Measurements from ENCODE around the gene MPP3. TPM values are rescaled to one million over a fixed set of nuclear protein-coding genes. Genes with fewer than 3 reads are reported as not detected.

MPP3 gene
- total and polyA plus RNA-seq, 2 donors (not counting 1 experiment from before 2014, with no cell fraction given) = 0.16 TPM; not detected in 1

- Histone ChIP-seq H3K4me2 (replicated peaks; ENCODE audit: low read depth, low read length, poor library complexity, severe bottlenecking) (no peak overlapping the region), H3K27ac (ENCODE audit: low read length in 2 of 2) (no peak overlapping the region), H4K20me1 (ENCODE audit: control insufficient read depth, insufficient read depth, low read length, poor library complexity, severe bottlenecking) (no peaks in the 10 kb centered on the region), H3K4me3 (ENCODE audit: control extremely low read depth in 1 of 5, extremely low read depth in 1 of 5, insufficient read depth in 1 of 5, low read depth in 2 of 5, low read length in 4 of 5) (no peak overlapping the region), H3K36me3 (replicated peaks in 1 of 2; ENCODE audit: control extremely low read depth in 1 of 2, control insufficient read depth in 1 of 2, extremely low read depth in 1 of 2, insufficient read depth in 2 of 2, low read length in 1 of 2) (no peaks in the 10 kb centered on the region), H3K9ac (ENCODE audit: low read length) (no peak overlapping the region), H3K4me1 (ENCODE audit: control insufficient read depth in 2 of 2, insufficient read depth in 2 of 2, low read length in 2 of 2) (peaks cover 0 to 5% of the 10 kb centered on the region in 2 donors), H3K79me2 (ENCODE audit: control insufficient read depth, insufficient read depth, low read length) (no peaks in the 10 kb centered on the region), H3K9me3 (ENCODE audit: control extremely low read depth in 1 of 3, control insufficient read depth in 2 of 3, insufficient read depth in 1 of 3, low read length in 2 of 3) (no peaks in the 10 kb centered on the region), H2AFZ (ENCODE audit: insufficient read depth, low read depth, low read length, poor library complexity, severe bottlenecking) (no peak overlapping the region), H3K27me3 (replicated peaks in 1 of 4; ENCODE audit: control extremely low read depth in 1 of 4, control insufficient read depth in 3 of 4, insufficient read depth in 4 of 4, low read length in 3 of 4) (peaks cover 0 to 33% (median 9%) of the 10 kb centered on the region in 4 experiments)
- no peak overlapping the region for H3K4me3 Mint-ChIP-seq
- ATAC-seq (ENCODE audit: low read depth) = no peak
- peaks cover 52% of the 10 kb centered on the region for H3K27me3 Mint-ChIP-seq
- WGBS (ENCODE audit: insufficient coverage) = 100% methylated on average over 1 of the region's 6 CpGs
- TF ChIP-seq, protein P1, sequence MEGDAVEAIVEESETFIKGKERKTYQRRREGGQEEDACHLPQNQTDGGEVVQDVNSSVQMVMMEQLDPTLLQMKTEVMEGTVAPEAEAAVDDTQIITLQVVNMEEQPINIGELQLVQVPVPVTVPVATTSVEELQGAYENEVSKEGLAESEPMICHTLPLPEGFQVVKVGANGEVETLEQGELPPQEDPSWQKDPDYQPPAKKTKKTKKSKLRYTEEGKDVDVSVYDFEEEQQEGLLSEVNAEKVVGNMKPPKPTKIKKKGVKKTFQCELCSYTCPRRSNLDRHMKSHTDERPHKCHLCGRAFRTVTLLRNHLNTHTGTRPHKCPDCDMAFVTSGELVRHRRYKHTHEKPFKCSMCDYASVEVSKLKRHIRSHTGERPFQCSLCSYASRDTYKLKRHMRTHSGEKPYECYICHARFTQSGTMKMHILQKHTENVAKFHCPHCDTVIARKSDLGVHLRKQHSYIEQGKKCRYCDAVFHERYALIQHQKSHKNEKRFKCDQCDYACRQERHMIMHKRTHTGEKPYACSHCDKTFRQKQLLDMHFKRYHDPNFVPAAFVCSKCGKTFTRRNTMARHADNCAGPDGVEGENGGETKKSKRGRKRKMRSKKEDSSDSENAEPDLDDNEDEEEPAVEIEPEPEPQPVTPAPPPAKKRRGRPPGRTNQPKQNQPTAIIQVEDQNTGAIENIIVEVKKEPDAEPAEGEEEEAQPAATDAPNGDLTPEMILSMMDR (IDR thresholded peaks at IDR 0.05) = no peak
- no peak for TF ChIP-seq EZH2 (IDR thresholded peaks at IDR 0.05; ENCODE audit: borderline replicate concordance, insufficient read depth, low read depth, low read length, poor library complexity, severe bottlenecking)
- ChIA-PET CTCF (interaction anchor here (2.0 to 16.1 kb wide), 3 partner anchors 10 to 180 kb away, joined by 6 to 524 read pairs (median 19); no protein-coding TSS in a partner anchor), POLR2A (no interaction called here)
- no peaks in the 10 kb centered on the region for H3K4me1 Mint-ChIP-seq
- no peak overlapping the region for H3K27ac Mint-ChIP-seq
- no peak for DNase-seq
- no peaks in the 10 kb centered on the region for H3K9me3 Mint-ChIP-seq (ENCODE audit: insufficient read depth)
- intact Hi-C loops (cut with micrococcal nuclease) = no loop called here
Measured at GRCh38 chr17:43756201-43756600, 76.7 kb downstream of the MPP3 start.

DNA sequence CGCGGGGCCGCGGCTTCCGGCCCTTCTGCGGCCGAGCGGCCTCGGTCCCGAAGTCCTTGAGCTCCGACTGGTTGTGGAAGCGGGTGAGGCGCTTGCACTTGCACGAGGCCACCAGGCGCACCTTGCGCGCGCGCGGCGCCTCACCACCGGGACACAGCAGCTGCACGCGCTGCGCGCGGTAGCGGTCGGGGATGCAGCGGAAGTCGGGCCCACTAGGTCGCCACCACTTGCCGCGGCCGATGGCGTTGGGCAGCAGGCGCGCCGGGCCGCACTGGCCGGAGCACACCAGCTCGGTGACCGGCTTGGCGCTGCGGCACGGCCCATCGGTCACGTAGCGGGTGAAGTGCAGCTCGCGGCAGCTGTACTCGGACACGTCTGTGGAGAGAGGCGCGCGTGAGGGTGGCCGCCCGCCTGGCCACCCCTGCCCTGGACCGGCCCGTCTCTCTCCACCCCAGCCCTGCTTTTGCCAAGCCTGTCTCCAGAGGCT is 77.5 kb downstream of the MPP3 start:
- Histone ChIP-seq H3K4me2 (replicated peaks; ENCODE audit: low read depth, low read length, poor library complexity, severe bottlenecking) (peak overlapping the region; percentile 35), H3K27ac (ENCODE audit: low read length in 2 of 2) (no peak overlapping the region), H3K9ac (ENCODE audit: low read length) (no peak overlapping the region), H3K9me3 (ENCODE audit: control extremely low read depth in 1 of 3, control insufficient read depth in 2 of 3, insufficient read depth in 1 of 3, low read length in 2 of 3) (no peaks in the 10 kb centered on the region), H2AFZ (ENCODE audit: insufficient read depth, low read depth, low read length, poor library complexity, severe bottlenecking) (peak overlapping the region; percentile 16), H3K4me1 (ENCODE audit: control insufficient read depth in 2 of 2, insufficient read depth in 2 of 2, low read length in 2 of 2) (peaks cover 0 to 5% of the 10 kb centered on the region in 2 donors), H3K27me3 (replicated peaks in 1 of 4; ENCODE audit: control extremely low read depth in 1 of 4, control insufficient read depth in 3 of 4, insufficient read depth in 4 of 4, low read length in 3 of 4) (peaks cover 0 to 38% (median 9%) of the 10 kb centered on the region in 4 experiments), H3K4me3 (ENCODE audit: control extremely low read depth in 1 of 5, extremely low read depth in 1 of 5, insufficient read depth in 1 of 5, low read depth in 2 of 5, low read length in 4 of 5) (no peak overlapping the region), H4K20me1 (ENCODE audit: control insufficient read depth, insufficient read depth, low read length, poor library complexity, severe bottlenecking) (no peaks in the 10 kb centered on the region), H3K36me3 (replicated peaks in 1 of 2; ENCODE audit: control extremely low read depth in 1 of 2, control insufficient read depth in 1 of 2, extremely low read depth in 1 of 2, insufficient read depth in 2 of 2, low read length in 1 of 2) (no peaks in the 10 kb centered on the region), H3K79me2 (ENCODE audit: control insufficient read depth, insufficient read depth, low read length) (no peaks in the 10 kb centered on the region)
- Mint-ChIP-seq H3K9me3 (ENCODE audit: insufficient read depth) (no peaks in the 10 kb centered on the region), H3K4me1 (no peaks in the 10 kb centered on the region), H3K4me3 (no peak overlapping the region), H3K27ac (no peak overlapping the region), H3K27me3 (peaks cover 55% of the 10 kb centered on the region)
- TF ChIP-seq, protein P1 (IDR thresholded peaks at IDR 0.05) = no peak
- no peak for TF ChIP-seq EZH2 (IDR thresholded peaks at IDR 0.05; ENCODE audit: borderline replicate concordance, insufficient read depth, low read depth, low read length, poor library complexity, severe bottlenecking)
- POLR2A ChIA-PET = no interaction called here
- 11% methylated on average over 60 of the region's 60 CpGs for WGBS (ENCODE audit: insufficient coverage)
- ATAC-seq (ENCODE audit: low read depth) (no peak), DNase-seq (peak; percentile 23)
- CTCF ChIA-PET = interaction anchor here (2.0 to 16.1 kb wide), 3 partner anchors 11 to 179 kb away, joined by 6 to 524 read pairs (median 19); no protein-coding TSS in a partner anchor
- intact Hi-C loops (cut with micrococcal nuclease) = no loop called here
